Kasumi-1 (cell line): ENCODE data around the gene HTT.

Experiments used
- DNase-seq, 2 experiments: peaks; one replicate each; lab custom pipeline; 2025; lab: John Stamatoyannopoulos, UW

Gene HTT

DNA sequence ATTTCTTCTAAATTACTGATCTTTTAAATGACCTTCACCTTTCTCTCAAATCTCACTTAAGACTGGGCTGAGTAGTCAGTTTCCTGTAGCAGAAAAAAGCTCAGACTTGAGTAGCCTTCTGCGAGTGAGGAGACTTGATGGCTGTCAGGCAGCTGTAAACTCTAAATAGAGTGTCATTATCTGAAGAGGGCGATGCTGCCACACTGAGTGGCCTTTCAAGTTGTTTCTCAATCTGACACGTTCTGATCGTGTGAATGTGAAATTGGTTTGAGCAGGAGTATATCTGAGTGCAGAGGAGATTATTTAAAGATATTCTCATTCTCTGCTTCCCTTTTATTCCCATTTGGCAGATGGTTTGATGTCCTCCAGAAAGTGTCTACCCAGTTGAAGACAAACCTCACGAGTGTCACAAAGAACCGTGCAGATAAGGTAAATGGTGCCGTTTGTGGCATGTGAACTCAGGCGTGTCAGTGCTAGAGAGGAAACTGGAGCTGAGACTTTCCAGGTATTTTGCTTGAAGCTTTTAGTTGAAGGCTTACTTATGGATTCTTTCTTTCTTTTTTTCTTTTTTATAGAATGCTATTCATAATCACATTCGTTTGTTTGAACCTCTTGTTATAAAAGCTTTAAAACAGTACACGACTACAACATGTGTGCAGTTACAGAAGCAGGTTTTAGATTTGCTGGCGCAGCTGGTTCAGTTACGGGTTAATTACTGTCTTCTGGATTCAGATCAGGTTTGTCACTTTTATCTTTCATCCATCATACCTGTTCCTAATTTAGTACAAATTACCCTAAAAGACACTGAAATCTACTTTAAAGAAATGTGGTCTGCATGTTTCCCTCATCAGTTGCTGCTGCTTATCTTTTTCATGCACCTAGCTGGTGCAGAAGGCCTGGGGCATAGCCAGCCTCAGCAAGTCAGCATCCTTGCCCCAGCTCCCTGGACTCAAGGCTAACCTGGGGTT lies 100.2 kb downstream of the HTT start:
- DNase-seq, result no peak

DNA sequence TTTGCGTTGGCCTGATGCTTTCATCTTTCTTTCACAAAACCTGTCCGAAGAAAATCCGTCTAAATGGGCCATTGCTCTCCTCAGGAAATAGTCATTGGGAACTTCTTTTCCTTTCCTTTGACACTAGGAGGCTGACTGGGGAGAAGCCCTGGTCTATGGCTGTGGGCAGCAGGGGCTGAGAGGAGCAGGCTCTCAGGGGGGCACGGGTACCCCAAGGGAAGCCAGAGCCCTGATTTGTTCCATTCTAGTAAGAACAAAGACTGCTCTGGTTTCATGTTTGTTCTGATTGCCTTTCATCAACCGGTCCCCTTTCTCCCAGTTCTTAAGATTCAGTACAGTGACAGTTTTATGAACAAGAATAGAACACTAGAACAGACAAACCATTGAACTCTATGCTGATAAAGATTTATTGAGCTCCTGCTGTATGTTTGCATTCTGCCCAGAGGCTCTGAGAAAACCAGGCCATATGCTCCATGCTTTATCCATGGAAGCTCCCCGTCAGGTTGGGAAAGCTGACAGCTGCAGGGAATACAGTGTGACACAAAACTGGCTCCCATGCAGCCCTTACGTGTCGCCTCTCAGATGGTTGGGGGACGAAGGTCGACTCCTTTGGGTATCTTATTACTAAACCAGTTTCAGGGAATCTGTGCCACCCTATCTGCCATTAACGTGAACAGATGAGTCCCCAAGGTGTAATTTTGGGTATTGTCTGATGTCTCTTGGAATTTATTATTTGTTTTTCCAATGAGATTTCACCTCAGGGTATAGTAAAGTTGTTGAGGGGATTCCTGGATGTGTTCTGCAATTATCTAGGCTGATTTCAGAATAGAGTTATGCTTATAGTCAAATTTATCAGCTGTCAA lies 102.1 kb downstream of the HTT start:
- no peak for DNase-seq

- no peak for DNase-seq
Measured at GRCh38 chr4:3177426-3177825, 102.9 kb downstream of the HTT start.

DNA sequence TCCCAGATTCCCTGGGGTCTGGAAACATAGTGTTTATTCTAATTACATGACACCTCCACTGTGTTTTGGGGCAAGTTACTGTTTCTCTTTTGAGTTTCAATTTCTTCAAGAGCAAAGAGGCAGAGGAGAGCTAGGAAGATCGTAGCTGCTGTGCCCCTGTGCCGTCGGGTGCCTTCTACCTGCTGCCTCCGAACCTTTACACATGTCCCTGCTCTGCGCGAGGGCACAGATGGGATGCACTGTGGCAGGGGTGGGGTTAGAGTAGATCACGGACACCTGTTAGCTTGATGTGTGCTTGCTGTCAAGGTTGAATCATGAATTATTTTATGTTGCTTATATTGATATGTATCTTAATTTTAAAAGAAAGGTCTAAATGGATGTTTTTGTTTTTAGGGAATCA lies 103.4 kb downstream of the HTT start:
- DNase-seq, result no peak

DNA sequence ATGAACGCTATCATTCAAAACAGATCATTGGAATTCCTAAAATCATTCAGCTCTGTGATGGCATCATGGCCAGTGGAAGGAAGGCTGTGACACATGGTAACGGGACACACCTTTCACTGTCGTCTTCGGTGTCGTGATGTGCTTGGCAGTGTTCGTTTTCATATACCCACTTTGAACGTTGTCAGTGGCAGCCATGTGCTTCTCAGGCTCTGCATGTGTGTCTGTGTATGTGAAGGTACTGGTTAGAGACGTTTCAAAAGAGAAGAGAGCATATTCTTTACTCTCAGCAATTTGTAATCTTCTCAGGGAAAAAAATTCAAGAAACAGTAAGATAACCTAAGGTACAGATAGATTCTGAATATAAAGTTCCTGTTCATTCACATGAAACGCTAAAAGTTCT lies 103.9 kb downstream of the HTT start:
- DNase-seq, result no peak

GRCh38 chr4:3179126-3179706 lies 104.7 kb downstream of the HTT start:
- DNase-seq, result no peak

- no peak for DNase-seq
Measured at GRCh38 chr4:3183008-3183407, 108.5 kb downstream of the HTT start.

DNA sequence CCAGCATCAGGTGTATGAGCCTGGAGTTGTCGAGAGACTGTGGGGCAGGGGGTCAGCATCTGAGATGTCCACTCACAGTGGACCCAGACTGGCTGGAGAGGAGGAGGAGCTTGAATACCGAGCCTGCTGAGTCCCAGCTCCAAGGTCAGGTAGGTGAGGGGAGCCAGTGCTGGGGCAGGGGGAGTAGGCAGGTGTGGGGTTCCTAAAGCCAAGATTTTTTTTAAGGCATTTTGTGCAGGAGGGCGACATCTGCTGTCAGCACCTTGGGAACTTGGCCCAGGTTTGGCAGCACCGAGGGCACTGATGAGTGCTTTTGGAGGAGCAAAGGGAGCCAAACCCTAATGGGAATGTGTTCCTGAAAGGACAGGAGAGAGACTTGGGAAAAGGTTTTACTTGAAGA lies 110.2 kb downstream of the HTT start:
- no peak for DNase-seq

- DNase-seq, result no peak
Measured at GRCh38 chr4:3186609-3187008, 112.1 kb downstream of the HTT start.

- no peak for DNase-seq
Measured at GRCh38 chr4:3188118-3188517, 113.6 kb downstream of the HTT start.

- DNase-seq, result no peak
Measured at GRCh38 chr4:3189459-3189858, 115.0 kb downstream of the HTT start.

DNA sequence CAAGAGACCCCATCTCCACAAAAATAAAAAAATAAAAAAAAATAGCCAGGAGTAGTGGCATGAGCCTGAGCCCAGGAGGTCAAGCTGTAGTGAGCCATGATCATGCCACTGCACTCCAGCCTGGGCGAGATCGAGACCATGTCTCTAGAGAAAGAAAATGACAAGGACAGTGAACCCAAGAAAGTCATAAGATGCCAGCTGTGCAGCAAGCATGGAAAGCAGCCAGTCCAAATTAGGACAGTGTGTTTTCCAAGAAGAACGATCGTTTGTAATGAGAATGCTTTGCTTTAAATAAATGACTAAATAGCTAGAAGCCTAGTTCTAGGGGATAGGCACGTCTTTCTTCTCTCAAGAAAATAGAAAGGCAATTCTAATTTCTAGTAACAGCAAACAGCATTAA lies 116.1 kb downstream of the HTT start:
- no peak for DNase-seq

DNA sequence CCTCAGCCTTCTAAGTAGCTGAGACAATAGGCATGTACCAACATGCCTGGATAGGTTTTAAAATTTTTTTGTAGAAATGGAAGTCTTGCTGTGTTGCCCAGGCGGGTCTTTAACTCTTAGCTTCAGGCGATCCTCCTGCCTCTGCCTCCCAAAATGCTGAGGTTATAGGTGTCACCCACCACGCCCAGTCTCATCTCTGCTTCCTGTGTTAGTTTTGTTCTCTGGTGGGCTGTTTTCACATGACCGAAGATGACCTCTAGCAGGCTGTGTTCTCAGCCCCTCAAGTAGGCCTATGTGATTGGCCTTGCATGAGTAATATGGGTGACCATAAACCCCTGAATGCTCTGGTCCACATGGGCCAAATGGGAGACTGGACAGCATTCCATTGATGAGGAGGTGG lies 117.7 kb downstream of the HTT start:
- DNase-seq, result no peak

- DNase-seq, result no peak
Measured at GRCh38 chr4:3192827-3193226, 118.3 kb downstream of the HTT start.

- DNase-seq, result peak; percentile 43 to 69
Measured at GRCh38 chr4:3193531-3194203, 119.2 kb downstream of the HTT start.

GRCh38 chr4:3196670-3197359 lies 122.3 kb downstream of the HTT start:
- DNase-seq, result no peak

DNA sequence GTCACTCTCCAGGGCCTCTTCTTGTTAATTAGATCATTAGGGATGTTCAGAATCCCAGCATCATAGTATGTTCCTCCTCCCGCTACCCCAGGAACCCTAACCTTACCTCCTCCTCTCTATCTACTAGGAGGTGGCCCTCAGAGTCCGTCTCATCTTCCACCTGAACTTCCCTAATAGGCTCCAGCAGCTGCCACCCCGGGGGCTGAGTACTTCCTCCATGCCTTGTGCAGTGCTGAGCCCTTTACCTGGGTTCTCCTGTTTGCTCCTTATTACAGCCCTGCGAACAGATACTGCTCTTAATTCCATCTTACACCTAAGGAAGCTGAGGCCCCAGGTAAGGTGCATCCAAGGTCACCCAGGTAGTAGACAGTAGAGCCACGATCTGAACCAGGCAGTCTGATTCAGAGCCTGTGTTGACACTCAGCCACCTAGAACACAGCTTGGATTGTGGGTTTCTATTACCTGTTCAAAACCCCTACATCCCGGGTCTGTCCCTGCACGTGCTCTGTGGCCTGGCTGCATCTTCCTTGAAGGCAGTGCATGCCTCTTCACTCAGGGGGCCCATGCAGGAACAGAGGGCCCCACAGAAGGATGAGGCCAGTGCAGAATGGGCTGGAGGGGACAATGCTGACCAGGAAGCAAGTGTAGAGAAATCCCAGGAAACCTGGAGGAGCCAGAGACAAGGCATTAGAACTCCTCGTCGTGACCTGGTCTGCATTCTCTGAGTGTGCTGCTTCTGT lies 123.1 kb downstream of the HTT start:
- no peak for DNase-seq

DNA sequence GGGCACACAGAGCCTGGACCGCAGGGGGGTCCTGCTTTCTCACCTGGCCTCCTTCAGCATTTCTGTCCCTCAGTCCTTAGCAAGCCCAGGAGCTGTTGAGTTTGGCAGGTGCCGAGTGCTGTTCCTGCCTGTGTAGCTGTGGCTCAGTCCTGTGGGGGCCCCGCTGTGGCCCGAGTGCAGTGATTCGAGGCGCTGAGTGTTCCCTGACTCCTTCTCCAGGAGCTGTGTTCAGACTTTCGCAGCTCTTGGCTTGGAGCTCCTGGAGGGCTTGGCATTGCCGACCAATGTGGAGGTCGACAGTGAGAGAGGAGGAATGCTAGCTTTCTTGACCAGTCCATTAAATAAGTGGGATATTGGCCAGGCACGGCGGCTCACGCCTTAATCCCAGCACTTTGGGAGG lies 124.4 kb downstream of the HTT start:
- no peak for DNase-seq

DNA sequence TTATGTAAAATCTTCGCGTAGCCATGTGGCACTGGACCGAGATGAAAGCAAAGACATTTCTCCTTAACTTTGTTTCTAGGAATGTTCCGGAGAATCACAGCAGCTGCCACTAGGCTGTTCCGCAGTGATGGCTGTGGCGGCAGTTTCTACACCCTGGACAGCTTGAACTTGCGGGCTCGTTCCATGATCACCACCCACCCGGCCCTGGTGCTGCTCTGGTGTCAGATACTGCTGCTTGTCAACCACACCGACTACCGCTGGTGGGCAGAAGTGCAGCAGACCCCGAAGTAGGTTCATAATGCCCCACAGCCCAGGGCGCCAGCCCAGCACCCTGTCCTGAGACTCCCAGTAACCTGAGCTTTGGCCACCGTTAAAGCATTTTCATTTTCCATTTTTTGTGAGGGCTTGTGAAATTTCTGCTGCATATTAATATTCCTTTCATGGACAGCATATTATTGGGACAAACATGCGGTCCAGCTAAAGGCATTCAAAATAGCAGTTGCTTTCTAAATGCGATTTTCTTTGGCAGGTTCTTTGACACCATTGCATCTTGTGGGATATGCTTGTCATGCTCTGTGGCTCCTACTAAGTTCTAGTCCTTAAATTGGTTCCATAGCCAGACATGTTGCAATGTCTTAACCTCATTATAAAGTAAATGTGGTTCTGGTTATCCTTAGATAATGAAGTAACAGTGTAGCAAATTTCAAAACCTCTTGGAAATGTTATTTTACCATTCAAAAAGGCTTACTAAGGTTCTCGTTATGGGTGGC lies 125.4 kb downstream of the HTT start:
- DNase-seq, result no peak
